EL (cell line): Measurements from ENCODE around the gene PTPRM.

Experiments
- DNase-seq: peaks from one replicate; pipeline ENCODE4 v3.0.0-alpha.2; 2016

PTPRM gene

GRCh38 chr18:8261651-8262091 lies 694.6 kb downstream of the PTPRM start:
- no peak for DNase-seq

- no peak for DNase-seq
Measured at GRCh38 chr18:8262221-8262620, 695.1 kb downstream of the PTPRM start.

- no peak for DNase-seq
Measured at GRCh38 chr18:8264116-8264515, 697.0 kb downstream of the PTPRM start.

GRCh38 chr18:8264861-8265411 lies 697.8 kb downstream of the PTPRM start:
- DNase-seq, result no peak

- no peak for DNase-seq
Measured at GRCh38 chr18:8272254-8272653, 705.1 kb downstream of the PTPRM start.

GRCh38 chr18:8274370-8274769 lies 707.3 kb downstream of the PTPRM start:
- no peak for DNase-seq

GRCh38 chr18:8276406-8276805 lies 709.3 kb downstream of the PTPRM start:
- DNase-seq, result no peak

- DNase-seq, result no peak
Measured at GRCh38 chr18:8277270-8277669, 710.2 kb downstream of the PTPRM start.

GRCh38 chr18:8279346-8279745 lies 712.2 kb downstream of the PTPRM start:
- DNase-seq, result no peak

GRCh38 chr18:8279781-8280330 lies 712.7 kb downstream of the PTPRM start:
- DNase-seq, result no peak

- peak; percentile 69 for DNase-seq
Measured at GRCh38 chr18:8283891-8284585, 716.9 kb downstream of the PTPRM start.

- no peak for DNase-seq
Measured at GRCh38 chr18:8286303-8286702, 719.2 kb downstream of the PTPRM start.

GRCh38 chr18:8287196-8287885 lies 720.2 kb downstream of the PTPRM start:
- no peak for DNase-seq

- DNase-seq, result no peak
Measured at GRCh38 chr18:8288472-8289195, 721.5 kb downstream of the PTPRM start.

GRCh38 chr18:8290435-8290834 lies 723.3 kb downstream of the PTPRM start:
- no peak for DNase-seq

- no peak for DNase-seq
Measured at GRCh38 chr18:8290913-8291312, 723.8 kb downstream of the PTPRM start.

GRCh38 chr18:8293184-8293583 lies 726.1 kb downstream of the PTPRM start:
- no peak for DNase-seq

- no peak for DNase-seq
Measured at GRCh38 chr18:8296886-8297616, 729.9 kb downstream of the PTPRM start.

- DNase-seq, result peak; percentile 58
Measured at GRCh38 chr18:8298186-8298585, 731.1 kb downstream of the PTPRM start.

GRCh38 chr18:8299054-8299980 lies 732.2 kb downstream of the PTPRM start:
- DNase-seq, result no peak

- peak; percentile 13 for DNase-seq
Measured at GRCh38 chr18:8300751-8301410, 733.8 kb downstream of the PTPRM start.
